HG03280 (cell line): ENCODE data around the gene GABBR2.

Source experiments
- ATAC-seq: cut with Tn5 transposase; IDR thresholded peaks from one replicate; pipeline ENCODE4 v1.9.1; 2021; ENCODE audit warnings: mild to moderate bottlenecking, moderate library complexity; ENCODE audit not compliant: unreplicated experiment

GABBR2 gene

DNA sequence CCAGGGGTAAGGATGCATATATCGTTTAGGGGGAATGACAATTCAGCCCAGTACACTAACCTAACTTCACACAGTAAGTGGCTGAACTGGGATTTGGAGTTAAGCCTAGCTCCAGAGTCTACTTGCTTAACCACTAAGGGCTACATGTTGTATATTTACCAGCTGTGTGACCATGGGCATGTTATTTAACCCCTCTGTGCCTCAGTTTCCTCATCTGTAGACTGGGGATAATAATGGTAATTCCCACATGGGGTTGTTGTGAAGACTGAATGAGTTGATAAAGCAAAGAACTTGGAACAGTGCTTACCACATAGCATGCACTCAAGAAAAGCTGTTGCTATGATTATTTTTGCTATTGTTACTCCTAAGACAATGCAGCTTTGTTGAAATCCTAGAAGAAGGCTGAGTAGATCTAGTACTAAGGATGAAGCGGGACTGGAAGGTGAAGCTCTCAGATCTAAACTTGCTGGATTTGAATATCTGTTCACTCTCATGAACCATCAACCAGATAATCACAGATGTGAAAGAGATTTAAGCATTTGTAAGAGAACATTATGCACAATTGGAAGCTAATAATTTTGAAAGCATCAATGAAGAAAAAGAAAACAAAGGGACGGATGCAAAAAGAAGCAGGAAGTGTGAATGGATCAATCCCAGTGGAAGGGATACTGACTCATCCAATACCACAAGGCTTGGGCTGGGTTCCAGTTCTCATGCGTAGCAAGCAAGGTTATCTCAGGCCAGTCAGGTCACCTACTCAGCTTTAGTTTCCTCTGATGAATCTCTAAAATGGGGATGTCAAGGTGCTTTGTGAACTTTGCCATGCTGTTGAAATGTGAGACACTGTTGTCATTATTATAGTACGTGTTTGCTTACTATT, 374.8 kb downstream of the GABBR2 start:
- no peak for ATAC-seq

DNA sequence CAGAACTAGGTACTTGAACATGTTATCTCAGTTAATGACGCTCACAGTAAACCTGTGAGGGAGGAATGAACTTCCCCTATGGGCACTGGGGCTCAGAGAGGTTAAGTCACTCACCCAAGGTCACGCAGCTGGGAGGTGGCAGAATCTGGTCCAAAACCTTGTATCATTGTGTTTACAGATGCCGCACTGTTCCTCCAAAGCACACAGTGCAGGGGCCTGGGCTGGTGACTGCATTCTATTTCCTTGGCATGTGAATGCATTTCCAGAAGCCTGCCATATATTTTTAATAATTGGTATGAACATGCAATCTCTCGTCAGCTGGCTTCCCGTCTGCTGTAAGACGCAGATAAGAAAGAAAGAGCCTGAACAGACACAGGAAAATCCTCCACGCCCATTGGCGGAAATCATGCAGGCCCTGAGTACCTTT, 376.3 kb downstream of the GABBR2 start:
- ATAC-seq, result no peak

DNA sequence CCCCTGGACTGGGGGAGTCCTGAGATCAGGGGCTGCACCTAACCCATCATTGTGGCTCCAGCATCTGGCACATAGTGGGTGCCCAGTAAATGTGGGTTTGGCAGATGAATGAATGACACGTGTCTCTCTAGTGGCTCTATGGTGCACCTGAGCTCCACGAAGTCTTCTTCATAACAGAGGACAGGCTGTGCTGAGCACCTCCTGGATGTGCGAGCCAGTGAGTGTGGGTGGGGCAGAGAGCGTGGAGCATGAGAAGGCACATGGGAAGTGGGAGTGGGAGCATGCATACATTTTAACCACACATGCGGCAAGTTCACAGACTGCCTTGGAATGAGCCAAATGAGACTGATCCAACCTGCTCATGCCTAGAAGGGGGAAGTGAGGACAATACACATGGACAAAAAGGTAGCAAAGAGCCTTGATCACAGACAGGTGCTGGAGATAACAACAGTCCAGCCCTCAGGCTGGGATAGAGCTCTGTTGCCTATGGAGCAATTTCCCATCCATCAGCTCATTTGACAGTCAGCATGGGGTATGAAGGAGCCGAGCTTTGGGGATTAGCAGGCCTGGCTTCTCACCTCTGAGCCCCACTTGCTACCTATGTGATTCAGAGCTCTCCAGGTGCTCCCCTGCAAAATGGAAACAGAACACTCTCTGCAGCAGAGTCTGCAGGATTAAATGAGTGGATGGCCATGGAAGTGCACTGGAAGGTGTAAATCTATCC, 377.0 kb downstream of the GABBR2 start:
- no peak for ATAC-seq

DNA sequence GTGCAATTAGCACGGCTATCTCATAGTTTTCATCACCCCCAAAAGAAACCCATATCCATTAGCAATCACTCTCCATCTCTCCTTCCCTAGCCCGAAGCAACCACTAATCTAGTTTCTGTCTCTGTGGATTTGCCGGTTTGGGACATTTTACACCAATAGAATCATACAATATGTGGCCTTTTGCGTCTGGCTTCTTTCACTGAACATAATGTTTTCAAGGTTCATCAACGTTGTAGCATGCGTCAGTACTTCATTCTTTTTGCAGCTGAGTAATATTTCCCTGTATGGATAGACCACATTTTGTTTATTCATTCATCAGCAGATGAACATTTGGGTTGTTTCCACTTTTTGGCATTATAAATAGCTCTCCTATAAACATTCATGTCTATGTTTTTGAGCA, 377.9 kb downstream of the GABBR2 start:
- ATAC-seq, result no peak

DNA sequence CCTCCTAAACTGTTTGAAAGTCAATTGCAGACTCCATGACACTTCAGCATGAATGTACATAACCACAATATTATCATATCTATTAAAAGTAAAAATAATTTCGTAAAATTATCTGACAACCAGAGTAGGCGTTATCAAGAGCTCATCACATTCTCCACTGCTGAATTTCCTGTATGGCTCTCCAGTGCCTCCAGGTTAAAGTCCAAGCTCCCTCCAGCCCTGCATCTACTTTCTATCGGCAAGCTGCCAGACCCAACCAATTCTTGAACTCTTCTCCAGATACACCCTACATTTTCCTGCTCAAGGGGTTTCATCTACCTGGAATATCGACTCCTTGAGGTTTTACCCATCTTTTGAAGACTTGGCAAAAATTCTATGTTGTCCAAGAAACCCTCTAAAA, 378.8 kb downstream of the GABBR2 start:
- no peak for ATAC-seq

DNA sequence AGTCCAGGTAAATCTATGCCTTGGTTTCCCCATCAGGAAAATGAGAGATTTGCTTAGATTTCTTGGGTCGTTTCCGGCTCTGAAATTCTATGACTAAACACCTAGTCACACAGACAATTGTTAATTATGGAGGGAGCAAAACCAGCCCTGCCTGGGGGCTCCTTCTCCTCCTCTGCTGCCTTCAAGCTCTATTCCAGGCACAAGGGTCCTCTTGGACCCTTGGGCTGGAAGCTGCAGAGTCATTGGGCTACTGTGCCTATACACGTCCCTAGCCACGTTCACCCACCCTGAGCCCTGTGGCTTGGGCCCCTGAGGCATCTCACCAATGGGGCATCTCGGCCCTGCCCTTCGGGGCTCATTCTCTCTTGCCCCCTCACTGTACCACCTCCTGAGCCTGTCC, 379.5 kb downstream of the GABBR2 start:
- ATAC-seq, result no peak

DNA sequence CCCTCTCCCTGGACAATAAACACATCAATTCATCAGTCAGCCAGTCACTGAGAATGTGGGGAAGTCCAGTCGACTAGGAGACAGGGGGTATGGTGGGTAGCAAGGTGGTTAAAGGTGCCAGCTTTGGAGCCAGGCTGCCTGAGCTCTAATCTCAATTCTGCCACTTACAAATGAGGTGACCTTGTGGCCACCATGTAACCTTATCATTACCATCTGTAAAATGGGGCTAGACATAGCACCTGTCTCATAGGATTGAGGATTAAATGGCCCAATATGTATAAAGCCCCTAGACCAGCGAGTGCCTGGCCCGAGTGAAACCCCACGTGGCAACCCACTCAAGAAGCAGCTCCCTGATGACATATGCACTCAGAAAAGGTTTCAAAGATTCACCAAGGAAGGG, 380.0 kb downstream of the GABBR2 start:
- no peak for ATAC-seq

DNA sequence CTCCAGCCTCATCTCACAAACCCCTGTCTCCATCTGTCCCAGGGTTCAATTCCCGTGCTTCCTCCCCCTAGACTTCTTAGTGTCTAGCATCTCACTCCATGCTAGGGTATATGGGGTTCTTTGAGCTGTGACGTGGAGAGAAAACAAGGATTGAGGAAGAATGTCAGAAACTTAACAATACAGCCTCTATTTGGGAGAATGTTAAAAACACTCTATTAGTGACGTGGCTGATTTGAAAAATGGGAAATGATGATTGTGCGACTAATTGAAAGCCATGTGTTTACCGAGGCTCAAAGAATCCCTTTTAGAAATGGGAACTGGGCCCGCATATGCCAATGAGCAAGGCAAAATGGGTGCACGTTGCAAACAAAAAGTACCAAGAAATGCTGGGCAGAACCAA, 380.6 kb downstream of the GABBR2 start:
- no peak for ATAC-seq

DNA sequence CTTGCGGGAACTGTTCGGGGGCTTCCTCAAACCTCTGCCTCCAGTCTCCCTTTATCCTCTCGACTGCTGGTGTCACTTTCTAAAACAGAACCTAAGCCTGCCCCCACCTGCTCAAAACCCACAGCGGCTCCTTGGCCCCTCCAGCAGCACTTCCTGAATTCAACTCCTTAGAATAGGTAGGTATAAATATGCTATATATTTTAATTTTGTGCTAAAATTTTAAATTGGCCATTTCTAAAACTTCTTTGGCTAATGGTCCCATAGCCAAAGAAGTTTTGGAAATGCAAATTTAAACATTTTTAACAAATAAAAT, 381.5 kb downstream of the GABBR2 start:
- no peak for ATAC-seq

DNA sequence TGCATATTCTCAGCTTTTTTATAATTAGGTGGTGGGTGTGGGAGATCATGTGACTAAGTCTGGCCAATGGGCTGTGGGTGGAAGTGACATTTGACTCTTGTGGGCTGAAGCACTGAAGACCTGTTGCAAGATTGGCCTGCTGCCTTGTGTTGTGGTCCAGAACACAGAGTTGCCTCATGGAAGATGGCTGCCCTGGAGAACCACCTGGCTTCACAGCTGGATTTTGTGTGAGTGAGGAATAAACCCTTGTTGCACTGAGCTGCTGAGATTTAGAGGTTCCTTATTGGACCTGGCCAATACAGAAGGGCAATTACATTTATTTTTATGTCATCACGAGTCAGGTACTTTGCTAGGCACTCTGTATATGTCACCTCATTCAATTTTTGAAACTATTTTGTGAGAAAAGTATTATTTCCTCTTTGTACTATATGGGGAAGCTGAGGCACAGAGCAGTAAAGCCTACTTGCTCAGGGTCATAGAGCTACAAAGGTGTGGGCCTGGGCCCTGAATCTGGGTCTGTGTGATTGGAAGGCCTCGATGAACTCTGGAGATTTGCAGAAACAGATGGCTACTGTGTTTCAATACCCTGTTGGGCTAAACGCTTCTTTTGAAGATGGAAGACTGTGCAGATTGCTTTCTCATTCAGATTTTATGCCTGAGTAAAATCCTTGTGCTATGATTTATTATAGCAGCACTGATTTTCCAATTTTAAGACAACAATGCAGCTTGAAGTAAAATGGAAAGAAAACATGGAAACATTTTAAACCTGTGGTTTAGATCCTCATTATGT, 382.1 kb downstream of the GABBR2 start:
- ATAC-seq, result no peak

DNA sequence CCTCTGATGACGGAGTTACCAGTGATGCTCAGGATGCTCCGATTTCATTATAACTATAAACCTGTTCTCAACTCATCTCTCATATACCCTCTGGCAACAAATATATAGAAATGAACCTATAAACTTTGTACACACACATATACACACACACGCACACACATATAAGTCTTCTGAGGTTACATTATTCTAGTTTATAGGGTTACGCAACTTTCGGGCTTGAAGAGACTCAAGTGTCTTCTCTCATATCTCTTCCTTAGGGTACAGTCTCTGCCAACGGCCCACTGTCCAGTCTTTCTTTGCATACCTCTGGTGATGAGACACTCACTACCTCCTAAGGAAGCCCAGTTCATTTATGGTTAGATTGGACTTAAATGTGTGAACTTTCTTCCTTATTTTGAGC, 383.9 kb downstream of the GABBR2 start:
- no peak for ATAC-seq

DNA sequence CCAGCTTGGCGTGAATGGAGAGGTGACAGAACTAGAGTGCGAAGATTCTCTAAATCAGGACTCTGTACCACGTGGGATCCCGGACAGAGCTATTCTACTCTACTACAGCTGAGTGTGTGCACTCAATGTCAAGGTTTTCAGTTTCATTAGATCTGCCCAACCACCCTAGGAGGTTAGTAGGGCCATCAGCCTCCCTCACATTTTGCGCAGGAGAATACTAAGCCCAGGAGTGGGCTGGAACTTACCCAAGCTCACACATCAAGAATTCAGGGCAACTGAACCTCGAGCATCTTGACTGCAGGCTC, 385.0 kb downstream of the GABBR2 start:
- ATAC-seq, result no peak

DNA sequence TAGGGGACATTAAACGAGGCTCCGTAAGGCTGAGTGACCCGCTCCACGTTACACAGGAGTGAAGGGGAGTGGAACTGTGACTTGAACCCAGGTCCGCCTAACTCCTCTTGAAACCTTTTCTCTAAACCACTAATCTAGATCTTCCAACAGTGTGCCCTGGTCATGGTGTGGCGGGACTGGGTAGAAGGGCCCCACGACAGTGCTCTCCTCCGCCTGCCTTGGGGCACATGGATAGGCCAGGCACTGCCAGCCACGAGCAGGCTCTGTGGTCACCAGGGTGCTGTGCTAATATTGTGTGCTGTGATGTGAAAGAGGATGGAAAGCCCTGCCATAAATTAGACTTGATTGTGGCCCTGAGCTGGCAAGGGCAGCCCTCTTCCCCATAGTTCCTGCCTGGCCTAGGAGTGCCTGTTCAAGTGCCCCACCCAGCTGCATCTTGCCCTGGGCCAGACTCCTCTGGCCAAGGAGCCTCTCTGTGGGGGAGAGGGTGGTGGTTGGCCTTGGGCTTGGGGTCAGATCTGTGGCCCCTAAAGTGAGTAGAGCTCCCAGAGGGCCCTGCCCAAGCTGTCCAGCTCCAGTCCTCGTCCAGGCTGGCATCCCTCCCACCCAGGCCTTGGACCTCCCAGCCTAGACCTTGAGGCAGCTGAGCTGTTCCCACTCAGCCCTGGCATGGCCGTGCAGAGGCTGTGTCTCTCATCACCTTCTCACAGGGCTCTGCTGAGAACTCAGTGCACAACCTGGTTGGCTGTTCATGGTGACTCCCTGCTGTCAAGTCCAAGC, 385.5 kb downstream of the GABBR2 start:
- no peak for ATAC-seq

DNA sequence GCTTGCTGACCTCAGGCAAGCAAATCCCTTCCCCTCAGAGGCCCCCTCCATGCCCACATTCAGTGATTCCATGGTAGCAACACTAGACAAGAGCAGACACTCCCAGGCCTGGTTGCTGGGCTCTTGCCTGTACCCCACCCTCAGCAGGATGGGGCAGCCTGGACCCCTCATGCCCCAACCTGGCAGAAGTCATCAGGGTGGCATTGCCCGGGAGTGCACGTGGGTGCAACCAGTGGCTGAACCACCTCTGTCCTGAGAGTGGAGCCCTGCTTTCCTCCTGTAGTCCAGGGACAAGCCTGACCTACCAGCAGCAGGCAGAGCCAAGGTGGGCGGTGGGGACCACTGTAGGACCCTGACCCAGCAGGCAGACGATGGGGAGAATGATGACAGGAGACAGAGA, 387.5 kb downstream of the GABBR2 start:
- ATAC-seq, result no peak

DNA sequence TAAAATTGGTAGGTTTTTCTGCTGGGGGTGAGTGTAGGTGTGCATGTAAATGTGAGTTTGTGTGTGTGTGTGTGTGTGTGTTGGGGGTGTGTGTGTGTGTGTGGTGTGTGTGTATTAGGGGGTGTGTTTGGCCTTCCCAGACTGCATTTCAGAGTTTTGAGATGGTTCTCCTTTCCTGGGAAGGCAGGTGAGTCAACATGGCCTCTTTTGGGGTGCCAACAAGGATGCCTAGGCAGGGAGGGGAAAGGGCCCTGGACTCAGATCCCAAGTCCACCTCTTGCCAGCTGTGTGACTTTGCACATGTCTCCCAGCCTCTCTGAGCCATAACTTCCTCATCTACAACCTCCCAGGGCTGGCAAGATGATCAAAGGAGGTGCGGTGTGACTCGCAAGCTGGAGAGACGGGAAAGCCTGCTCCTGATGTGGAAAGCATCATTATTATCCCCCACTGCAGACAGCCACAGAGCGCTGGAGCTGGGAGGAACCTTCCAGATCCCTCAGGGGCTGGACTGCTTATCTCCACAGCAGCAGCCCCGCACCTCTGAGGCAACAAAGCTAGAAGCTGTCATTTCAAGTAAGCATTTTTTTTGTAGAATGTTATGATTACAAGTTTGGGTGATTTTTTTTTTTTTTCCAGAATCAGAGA, 389.8 kb downstream of the GABBR2 start:
- no peak for ATAC-seq

DNA sequence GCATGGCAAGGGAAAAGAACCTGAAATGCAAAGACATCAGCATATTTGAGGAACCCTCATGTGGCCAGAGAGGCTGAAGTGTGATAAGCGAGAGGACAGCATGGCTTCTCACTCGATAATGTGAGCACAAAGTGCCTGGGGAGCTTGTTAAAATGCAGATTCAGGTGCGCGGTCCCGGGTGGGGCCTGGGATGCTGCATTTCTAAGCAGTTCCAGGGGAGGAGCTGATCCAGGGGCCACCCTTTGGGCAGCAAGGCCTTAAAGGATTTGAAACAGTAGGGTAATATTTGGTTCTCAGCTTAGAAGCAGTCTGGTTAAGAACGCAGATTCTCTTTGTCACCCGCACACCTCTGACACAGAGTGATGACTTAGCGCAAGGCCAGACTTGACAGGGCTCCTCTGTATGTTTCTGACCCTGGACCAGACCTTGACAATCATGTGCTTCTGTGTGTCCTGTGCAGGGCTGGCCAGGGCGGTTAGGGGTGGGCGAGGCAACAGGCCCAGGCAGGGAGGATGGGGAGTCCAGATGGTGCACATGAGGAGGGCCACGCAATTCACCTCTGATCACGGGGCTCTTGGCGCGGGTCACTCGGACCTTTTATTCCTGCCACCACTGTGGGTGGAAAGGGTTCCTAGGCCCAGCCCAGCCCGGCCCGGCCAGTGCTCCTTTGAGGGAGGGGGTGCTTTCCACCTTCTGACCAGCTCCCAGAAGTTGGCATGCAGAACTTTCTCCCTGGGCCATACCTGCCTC, 390.5 kb downstream of the GABBR2 start:
- ATAC-seq, result no peak

DNA sequence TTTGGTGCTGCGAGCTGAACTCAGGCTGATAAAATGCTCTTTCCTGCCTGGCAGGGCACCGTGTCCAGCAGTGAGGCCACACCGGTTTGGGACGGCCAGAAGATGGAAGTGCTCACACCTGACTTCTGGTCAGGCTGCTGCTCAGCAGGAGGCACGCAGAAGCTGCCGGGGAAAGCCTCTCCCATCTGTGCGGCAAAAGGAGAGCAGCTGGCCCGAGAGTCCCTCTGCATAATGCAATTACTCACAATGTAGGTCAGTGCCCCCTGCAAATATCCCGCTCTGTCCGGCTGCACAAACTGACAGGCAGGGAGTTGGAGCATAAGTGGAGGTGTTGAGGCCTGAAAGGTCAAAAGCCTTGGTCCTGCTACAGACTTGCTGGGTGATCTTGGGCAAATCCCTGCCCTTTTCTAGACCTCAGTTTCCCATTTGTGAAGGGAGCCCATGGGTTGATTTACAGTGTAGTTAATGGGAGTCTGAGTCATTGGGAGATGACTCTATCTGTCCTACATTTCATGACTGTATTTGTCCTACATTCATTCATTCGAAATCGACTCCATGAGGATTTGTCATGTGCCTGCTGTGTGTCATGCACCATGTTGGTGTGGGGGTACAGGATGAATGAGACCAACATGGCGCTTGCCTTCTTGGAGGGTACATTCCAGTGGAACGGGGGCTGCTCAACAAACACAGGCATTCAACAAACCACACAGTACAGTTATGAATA, 391.4 kb downstream of the GABBR2 start:
- ATAC-seq, result no peak

DNA sequence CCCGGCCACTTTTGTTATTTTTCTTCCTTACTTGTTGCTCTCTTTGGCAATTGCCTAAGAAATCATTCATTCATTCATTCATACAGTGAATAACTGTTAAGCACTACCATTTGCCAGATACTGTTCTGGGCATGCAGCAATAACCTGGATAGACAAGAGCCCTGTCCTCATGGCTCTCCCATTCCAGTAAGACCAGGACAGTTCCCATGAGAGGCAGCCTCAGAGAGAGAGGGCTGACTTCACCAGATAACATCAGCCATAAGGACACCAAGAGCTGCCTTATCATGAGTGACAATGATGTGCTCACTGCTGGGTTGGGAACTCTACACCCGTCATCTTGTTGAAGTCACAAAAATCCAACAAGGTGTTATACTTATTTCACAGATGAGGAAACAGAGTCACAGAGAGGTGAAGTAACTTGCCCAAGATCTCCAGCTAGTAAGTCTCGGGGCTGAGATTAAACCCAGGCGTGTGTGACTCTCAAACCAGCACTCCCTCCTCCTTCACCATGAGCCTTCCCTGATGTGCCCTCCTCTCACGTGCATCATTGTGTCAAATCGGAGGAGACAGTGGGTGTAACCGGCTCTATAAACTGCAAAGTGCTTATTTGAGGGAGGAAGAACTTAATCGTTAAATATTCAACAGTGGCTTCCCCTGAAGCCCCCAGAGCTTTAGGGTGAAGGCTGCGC, 392.1 kb downstream of the GABBR2 start:
- ATAC-seq, result no peak
